Dendritic cell treated with granulocyte-macrophage colony-stimulating factor and Interleukin-4, amounts not matched to agents 40 ng/mL and 50 ng/mL, for 4 days (primary cell): ENCODE data around the gene FYN.

Experiments used
- H3K27ac Mint-ChIP-seq: one replicate; pipeline ENCODE4 v1.8.0; 2022; ENCODE audit warnings: mild to moderate bottlenecking, mixed read lengths
- H3K27me3 Mint-ChIP-seq: one replicate; pipeline ENCODE4 v1.8.0; 2022; ENCODE audit warnings: mild to moderate bottlenecking, mixed read lengths
- H3K36me3 Mint-ChIP-seq: one replicate; pipeline ENCODE4 v1.8.0; 2022; ENCODE audit warnings: low read depth, mixed read lengths
- H3K4me1 Mint-ChIP-seq: one replicate; pipeline ENCODE4 v1.8.0; 2022; ENCODE audit warnings: low read depth, mixed read lengths
- H3K4me3 Mint-ChIP-seq: one replicate; pipeline ENCODE4 v1.8.0; 2022; ENCODE audit warnings: mild to moderate bottlenecking, moderate library complexity, mixed read lengths
- H3K9me3 Mint-ChIP-seq: one replicate; pipeline ENCODE4 v1.8.0; 2022; ENCODE audit warnings: mixed read lengths
- intact Hi-C: fragments of 100-400 bp; cut with micrococcal nuclease; formaldehyde crosslinking; loops from one replicate; pipeline ENCODE4 v1.15.0; 2022

FYN gene

GRCh38 chr6:111871207-111871606 lies 2.0 kb downstream of the FYN start:
- H3K27me3 Mint-ChIP-seq = peaks cover 6% of the 10 kb centered on the region
- peaks cover 7% of the 10 kb centered on the region for H3K36me3 Mint-ChIP-seq
- no peak overlapping the region for H3K27ac Mint-ChIP-seq
- peaks cover 43% of the 10 kb centered on the region for H3K4me1 Mint-ChIP-seq
- no peaks in the 10 kb centered on the region for H3K9me3 Mint-ChIP-seq
- intact Hi-C loops = loop anchor here (5.0 to 10.0 kb wide), 3 partner anchors 101 to 146 kb away; no protein-coding TSS in a partner anchor
- no peak overlapping the region for H3K4me3 Mint-ChIP-seq

GRCh38 chr6:111870742-111871064 lies 2.5 kb downstream of the FYN start:
- no peak overlapping the region for H3K27ac Mint-ChIP-seq
- peaks cover 5% of the 10 kb centered on the region for H3K27me3 Mint-ChIP-seq
- peaks cover 43% of the 10 kb centered on the region for H3K4me1 Mint-ChIP-seq
- H3K36me3 Mint-ChIP-seq = peaks cover 7% of the 10 kb centered on the region
- no peak overlapping the region for H3K4me3 Mint-ChIP-seq
- intact Hi-C loops = loop anchor here (5.0 to 10.0 kb wide), 3 partner anchors 102 to 146 kb away; no protein-coding TSS in a partner anchor
- no peaks in the 10 kb centered on the region for H3K9me3 Mint-ChIP-seq

GRCh38 chr6:111870051-111870741 lies 3.1 kb downstream of the FYN start:
- intact Hi-C loops = loop anchor here (5.0 to 10.0 kb wide), 3 partner anchors 102 to 145 kb away; no protein-coding TSS in a partner anchor
- H3K4me3 Mint-ChIP-seq = no peak overlapping the region
- peaks cover 4% of the 10 kb centered on the region for H3K27me3 Mint-ChIP-seq
- peaks cover 43% of the 10 kb centered on the region for H3K4me1 Mint-ChIP-seq
- H3K36me3 Mint-ChIP-seq = peaks cover 7% of the 10 kb centered on the region
- H3K27ac Mint-ChIP-seq = no peak overlapping the region
- H3K9me3 Mint-ChIP-seq = no peaks in the 10 kb centered on the region

GRCh38 chr6:111866857-111867256 lies 6.4 kb downstream of the FYN start:
- no peaks in the 10 kb centered on the region for H3K36me3 Mint-ChIP-seq
- peaks cover 1% of the 10 kb centered on the region for H3K27me3 Mint-ChIP-seq
- H3K4me3 Mint-ChIP-seq = no peak overlapping the region
- intact Hi-C loops = no loop called here
- peak overlapping the region; percentile 4 for H3K27ac Mint-ChIP-seq
- peaks cover 30% of the 10 kb centered on the region for H3K4me1 Mint-ChIP-seq
- no peaks in the 10 kb centered on the region for H3K9me3 Mint-ChIP-seq

GRCh38 chr6:111865909-111866546 lies 7.2 kb downstream of the FYN start:
- H3K4me1 Mint-ChIP-seq = peaks cover 21% of the 10 kb centered on the region
- no peaks in the 10 kb centered on the region for H3K27me3 Mint-ChIP-seq
- H3K36me3 Mint-ChIP-seq = no peaks in the 10 kb centered on the region
- no peak overlapping the region for H3K4me3 Mint-ChIP-seq
- no peaks in the 10 kb centered on the region for H3K9me3 Mint-ChIP-seq
- no peak overlapping the region for H3K27ac Mint-ChIP-seq
- intact Hi-C loops = no loop called here

GRCh38 chr6:111865049-111865585 lies 8.1 kb downstream of the FYN start:
- intact Hi-C loops = no loop called here

GRCh38 chr6:111864138-111865048 lies 8.9 kb downstream of the FYN start:
- Mint-ChIP-seq H3K9me3 (no peaks in the 10 kb centered on the region), H3K36me3 (no peaks in the 10 kb centered on the region), H3K27ac (no peak overlapping the region), H3K4me1 (peaks cover 13% of the 10 kb centered on the region), H3K27me3 (no peaks in the 10 kb centered on the region), H3K4me3 (no peak overlapping the region)
- intact Hi-C loops = no loop called here

More at GRCh38 chr6:111865049-111865585, 8.1 kb downstream of the FYN start:
- no peaks in the 10 kb centered on the region for H3K27me3 Mint-ChIP-seq
- H3K36me3 Mint-ChIP-seq = no peaks in the 10 kb centered on the region
- H3K4me3 Mint-ChIP-seq = no peak overlapping the region
- H3K9me3 Mint-ChIP-seq = no peaks in the 10 kb centered on the region
- H3K4me1 Mint-ChIP-seq = peaks cover 15% of the 10 kb centered on the region
- no peak overlapping the region for H3K27ac Mint-ChIP-seq

GRCh38 chr6:111862741-111863140 lies 10.5 kb downstream of the FYN start:
- no peaks in the 10 kb centered on the region for H3K9me3 Mint-ChIP-seq
- H3K4me1 Mint-ChIP-seq = peaks cover 14% of the 10 kb centered on the region
- no peak overlapping the region for H3K27ac Mint-ChIP-seq
- H3K4me3 Mint-ChIP-seq = no peak overlapping the region
- H3K36me3 Mint-ChIP-seq = no peaks in the 10 kb centered on the region
- intact Hi-C loops = no loop called here
- no peaks in the 10 kb centered on the region for H3K27me3 Mint-ChIP-seq

GRCh38 chr6:111862314-111862713 lies 10.9 kb downstream of the FYN start:
- intact Hi-C loops = no loop called here
- Mint-ChIP-seq H3K4me3 (no peak overlapping the region), H3K27me3 (no peaks in the 10 kb centered on the region), H3K9me3 (no peaks in the 10 kb centered on the region), H3K4me1 (peaks cover 10% of the 10 kb centered on the region), H3K27ac (no peak overlapping the region), H3K36me3 (no peaks in the 10 kb centered on the region)

GRCh38 chr6:111861431-111861885 lies 11.8 kb downstream of the FYN start:
- Mint-ChIP-seq H3K27ac (no peak overlapping the region), H3K9me3 (no peaks in the 10 kb centered on the region), H3K4me1 (peaks cover 10% of the 10 kb centered on the region), H3K36me3 (no peaks in the 10 kb centered on the region), H3K27me3 (no peaks in the 10 kb centered on the region), H3K4me3 (no peak overlapping the region)
- intact Hi-C loops = no loop called here

- Mint-ChIP-seq H3K36me3 (no peaks in the 10 kb centered on the region), H3K27ac (no peak overlapping the region), H3K27me3 (no peaks in the 10 kb centered on the region), H3K4me3 (no peak overlapping the region), H3K4me1 (peaks cover 5% of the 10 kb centered on the region), H3K9me3 (no peaks in the 10 kb centered on the region)
- intact Hi-C loops = no loop called here
These were observed 14.9 kb downstream of the FYN start for GRCh38 chr6:111858347-111858746.

GRCh38 chr6:111857674-111858337 lies 15.4 kb downstream of the FYN start:
- H3K27ac Mint-ChIP-seq = no peak overlapping the region

GRCh38 chr6:111855753-111856152 lies 17.5 kb downstream of the FYN start:
- Mint-ChIP-seq H3K27me3 (no peaks in the 10 kb centered on the region), H3K36me3 (no peaks in the 10 kb centered on the region), H3K27ac (no peak overlapping the region), H3K4me3 (no peak overlapping the region), H3K4me1 (peaks cover 15% of the 10 kb centered on the region), H3K9me3 (no peaks in the 10 kb centered on the region)
- intact Hi-C loops = no loop called here

More at GRCh38 chr6:111857674-111858337, 15.4 kb downstream of the FYN start:
- H3K9me3 Mint-ChIP-seq = no peaks in the 10 kb centered on the region
- peaks cover 5% of the 10 kb centered on the region for H3K4me1 Mint-ChIP-seq
- intact Hi-C loops = no loop called here
- no peak overlapping the region for H3K4me3 Mint-ChIP-seq
- H3K27me3 Mint-ChIP-seq = no peaks in the 10 kb centered on the region
- no peaks in the 10 kb centered on the region for H3K36me3 Mint-ChIP-seq
